A375 (cell line): ENCODE measurements around the gene NFS1. TPM values are rescaled to one million over a fixed set of nuclear protein-coding genes. Genes with fewer than 3 reads are reported as not detected.

Experiments used
- small RNA-seq: library from RNA; depleted of rRNA; stranded (forward); fragments of <200 nt; gene quantifications from one replicate; pipeline ENCODE3, GENCODE V24; 2014
- total RNA-seq: library from RNA; depleted of rRNA; stranded (reverse); fragments of >200 nt; shearing (Covaris generic); gene quantifications from 2 replicates; pipeline ENCODE4 v1.2.3, GENCODE V29; 2014; rRNA removed

NFS1 gene
- 91.6 and 105 TPM in 2 replicates for total RNA-seq

DNA sequence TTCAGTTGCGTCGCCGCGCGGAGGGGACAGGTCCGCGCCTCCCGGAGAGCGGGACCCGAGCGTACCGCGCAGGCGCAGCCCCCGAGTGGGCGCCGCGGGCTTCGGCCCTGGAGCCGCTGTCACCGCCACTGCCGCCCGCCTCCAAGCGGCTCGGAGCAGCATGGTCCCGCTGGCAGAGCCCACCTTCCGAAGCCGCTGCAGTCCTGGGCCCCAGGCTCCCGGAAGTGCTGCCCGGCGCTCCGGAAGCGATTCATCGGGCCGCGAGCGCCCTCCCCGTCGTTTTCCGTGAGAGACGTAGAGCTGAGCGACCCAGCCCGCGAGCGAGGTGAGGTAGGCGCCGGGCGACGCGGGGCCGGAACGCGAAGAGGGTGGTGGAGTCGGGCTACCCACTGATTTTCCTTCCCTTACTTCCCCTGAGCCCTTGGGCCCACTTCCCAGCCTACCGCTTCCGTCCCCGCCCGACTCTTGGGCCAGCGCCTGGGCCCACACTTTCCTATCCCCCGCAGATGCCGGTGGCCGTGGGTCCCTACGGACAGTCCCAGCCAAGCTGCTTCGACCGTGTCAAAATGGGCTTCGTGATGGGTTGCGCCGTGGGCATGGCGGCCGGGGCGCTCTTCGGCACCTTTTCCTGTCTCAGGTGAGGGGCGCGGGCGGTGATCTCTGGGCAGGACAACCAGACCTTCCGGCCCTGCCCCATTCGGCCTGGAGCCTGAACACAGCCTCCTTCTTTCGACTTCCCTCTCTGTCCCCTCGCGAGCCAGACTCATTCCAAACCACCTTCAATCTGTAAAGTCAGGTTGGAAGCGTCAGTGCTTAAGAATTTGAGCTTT is at the start of gene NFS1, which contains the start of gene ROMO1:
Gene NFS1, minus strand, starts transcription at position 226 of the 830 bp plus-strand sequence. Its CDS starts 64 bp downstream, at position 162.
Gene ROMO1, plus strand, starts transcription at position 279 of the 830 bp plus-strand sequence. Its CDS starts 228 bp downstream, at position 507.

DNA sequence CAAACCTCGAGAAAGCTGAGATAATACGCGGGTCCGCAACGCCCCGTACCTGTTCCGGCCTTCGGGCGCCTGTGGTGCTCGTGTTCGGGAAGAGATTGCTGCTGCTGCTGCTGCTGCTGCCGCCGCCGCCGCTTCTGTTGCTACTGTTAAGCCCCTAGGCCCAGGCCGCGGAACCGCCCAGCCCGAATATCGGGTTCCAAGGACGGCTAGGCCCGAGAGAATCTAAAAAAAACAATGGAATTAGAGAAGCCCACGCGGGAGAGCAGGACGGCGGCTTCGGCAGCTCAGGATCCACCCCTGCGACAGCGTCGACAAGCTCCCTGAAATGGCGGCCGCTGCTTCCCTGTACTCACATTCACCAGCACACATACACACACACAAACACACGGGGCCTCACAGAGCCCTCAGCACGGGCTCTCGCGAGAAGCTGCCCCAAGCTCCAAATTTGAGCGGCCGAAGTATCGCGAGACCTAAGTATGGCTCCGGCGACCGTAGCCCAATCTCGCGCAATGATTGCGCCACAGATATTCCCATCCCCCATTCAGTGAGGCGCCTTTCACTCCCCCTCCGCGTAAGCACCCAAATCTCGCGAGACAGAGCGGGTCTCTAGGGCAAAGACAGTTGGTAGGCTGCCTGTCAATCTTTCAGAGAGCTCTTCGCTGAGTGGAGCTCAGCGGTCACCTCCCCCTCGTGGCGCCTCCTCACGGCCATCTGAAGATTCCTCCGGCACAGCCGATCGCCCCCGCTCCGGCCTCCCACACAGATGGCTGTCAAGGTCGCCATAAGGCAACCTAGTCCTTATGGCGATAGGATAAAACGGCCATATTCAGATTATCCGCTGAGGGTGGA is 43.0 kb upstream of the NFS1 start, which contains the start of gene RBM39:
Gene RBM39, minus strand, starts transcription at position 369 of the 849 bp plus-strand sequence. CDS start 1,386 bp downstream, outside the sequence.

DNA sequence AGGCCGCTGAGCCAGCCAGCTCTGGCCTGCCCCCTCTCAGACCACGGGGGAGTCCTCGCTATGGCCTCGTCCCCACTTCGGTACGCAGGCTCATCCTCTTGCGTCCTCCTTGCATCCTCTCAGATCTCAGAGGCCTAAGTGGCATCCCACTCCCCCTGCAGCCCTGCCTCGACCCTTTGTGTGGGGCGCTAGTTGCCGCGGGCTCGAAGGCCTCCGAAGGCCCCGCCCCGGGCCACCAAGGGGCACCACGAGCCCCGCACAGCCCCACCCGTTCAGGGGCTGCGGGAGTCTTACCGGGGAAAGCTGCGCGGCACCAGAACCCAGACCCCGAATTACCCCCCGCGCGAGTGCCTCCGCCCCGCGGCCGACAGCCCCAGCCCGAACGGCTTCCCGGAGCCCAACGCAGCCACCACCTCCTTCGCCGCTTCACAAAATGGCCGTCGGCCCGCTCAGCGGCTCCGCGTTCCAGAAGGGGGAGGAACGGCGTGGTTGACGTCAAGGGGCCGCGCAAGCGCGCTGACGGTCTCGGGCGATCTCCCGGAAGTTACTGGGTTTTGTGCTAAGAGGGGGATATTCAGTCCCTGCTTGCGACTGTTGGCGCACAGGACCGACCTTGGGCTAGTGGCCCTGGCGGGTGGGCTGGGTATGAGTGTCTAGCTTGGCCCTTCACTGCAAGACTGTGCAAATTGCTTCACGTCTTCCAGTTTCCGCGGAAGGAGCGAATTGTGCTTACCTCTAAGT is 34.5 kb downstream of the NFS1 start, which contains the start of the genes CPNE1 and RBM12:
Gene CPNE1, minus strand, starts transcription at position 435 of the 741 bp plus-strand sequence. CDS start 31,977 bp downstream, outside the sequence.
Gene RBM12, minus strand, starts transcription at position 435 of the 741 bp plus-strand sequence. CDS start 9,578 bp downstream, outside the sequence.

Small RNAs within 50 kb of the gene (small RNA-seq; reads per million reads assigned to genes)
- not detected for gene RNU6-759P

Other genes with a start within 250 kb of the NFS1 start
- gene CEP250, start 243.8 kb downstream of the NFS1 start, total RNA-seq = 68.4 and 75.5 TPM in 2 replicates
- gene C20orf173, start 169.7 kb downstream of the NFS1 start, total RNA-seq = not detected in 2 replicates
- 269 and 273 TPM in 2 replicates for gene ERGIC3, start 157.3 kb downstream of the NFS1 start, total RNA-seq
- gene SPAG4, start 83.5 kb downstream of the NFS1 start, total RNA-seq = 11.2 and 13.6 TPM in 2 replicates
- gene CPNE1, start 34.5 kb downstream of the NFS1 start, total RNA-seq = 119 and 139 TPM in 2 replicates
- gene RBM12, start 34.5 kb downstream of the NFS1 start, total RNA-seq = 61.0 and 75.9 TPM in 2 replicates
- 663 and 700 TPM in 2 replicates for gene ROMO1, start 53 bp upstream of the NFS1 start, total RNA-seq
- gene RBM39, start 42.9 kb upstream of the NFS1 start, total RNA-seq = 428 and 487 TPM in 2 replicates
- 40.2 and 45.5 TPM in 2 replicates for gene PHF20, start 72.7 kb upstream of the NFS1 start, total RNA-seq